Suprapubic skin (tissue), 4 donors: ENCODE measurements around the gene EIF2S2. TPM values are rescaled to one million over a fixed set of nuclear protein-coding genes. Genes with fewer than 3 reads are reported as not detected.
A peak's percentile ranks its signal among the peaks of the same experiment; 100 is the strongest.
"Not testable (repeated sequence)": the region's sequence is repeated elsewhere in the genome, so short reads cannot be mapped to it uniquely, and the experiment has no call there.

Experiments used
- DNase-seq, 2 donors: peaks; one replicate each; pipeline ENCODE4 v3.0.0-alpha.2; 2019; ENCODE audit warnings: low spot score in 2 of 2
- H3K27ac ChIP-seq: fragments of 200-600 bp; sonication (generic); one replicate; pipeline ENCODE4 v1.5.1; 2019
- H3K27me3 ChIP-seq: fragments of 200-600 bp; sonication (generic); one replicate; pipeline ENCODE4 v1.5.1; 2019
- H3K36me3 ChIP-seq: fragments of 200-600 bp; sonication (generic); one replicate; pipeline ENCODE4 v1.5.1; 2019
- H3K4me1 ChIP-seq: fragments of 200-600 bp; sonication (generic); one replicate; pipeline ENCODE4 v1.5.1; 2019
- H3K4me3 ChIP-seq: fragments of 200-600 bp; sonication (generic); one replicate; pipeline ENCODE4 v1.5.1; 2019; ENCODE audit warnings: mild to moderate bottlenecking
- H3K9me3 ChIP-seq: fragments of 200-600 bp; sonication (generic); one replicate; pipeline ENCODE4 v1.5.1; 2019
- CTCF ChIP-seq, 2 donors: fragments of 200-600 bp in 1 of 2; fragments of 450-650 bp in 1 of 2; sonication (generic) in 1 of 2; IDR thresholded peaks; one replicate each; pipeline ENCODE4 v1.5.1; 2016 to 2019; ENCODE audit warnings: antibody characterized with exemption in 2 of 2, mild to moderate bottlenecking in 1 of 2, moderate library complexity in 1 of 2
- EP300 ChIP-seq: sonication (generic); formaldehyde crosslinking; IDR thresholded peaks from one replicate; pipeline ENCODE4 v1.6.1; 2017; ENCODE audit warnings: antibody characterized with exemption
- POLR2A ChIP-seq, 2 donors: fragments of 450-650 bp; IDR thresholded peaks; one replicate each; pipeline ENCODE4 v1.6.1; 2017; ENCODE audit warnings: antibody characterized with exemption in 2 of 2, mild to moderate bottlenecking in 2 of 2, moderate library complexity in 2 of 2
- POLR2AphosphoS5 ChIP-seq, 3 donors: sonication (generic); formaldehyde crosslinking; IDR thresholded peaks; one replicate each; pipeline ENCODE4 v1.6.1; 2017; ENCODE audit warnings: antibody characterized with exemption in 3 of 3
- WGBS: methylation state at CpG from one replicate; pipeline ENCODE4 v1.1.5; 2018; 5-methylcytosine and 5-hydroxymethylcytosine counted together
- total RNA-seq, 4 donors: library from RNA; depleted of rRNA; stranded (reverse); fragments of >200 nt; gene quantifications; one replicate each; pipeline ENCODE4 v1.1.0, GENCODE V29; 2016

EIF2S2 gene
- 10 to 100 TPM; 23.7 to 38.8 (median 38.4) TPM for total RNA-seq

- TF ChIP-seq POLR2AphosphoS5 (IDR thresholded peaks at IDR 0.05) (peak in 2 of 3 donors; percentile 74 to 81), POLR2A (IDR thresholded peaks at IDR 0.05) (peak; percentile 76 to 95), EP300 (no peak)
- H3K36me3 ChIP-seq: no peaks in the 10 kb centered on the region
- WGBS: 0% methylated on average over 4 of the region's 81 CpGs
- H3K4me1 ChIP-seq: peaks cover 38% of the 10 kb centered on the region
- H3K9me3 ChIP-seq: no peaks in the 10 kb centered on the region
- no peaks in the 10 kb centered on the region for H3K27me3 ChIP-seq
- H3K4me3 ChIP-seq: peak within 1 kb of the TSS; percentile 88
- peak within 1 kb of the TSS; percentile 97 for H3K27ac ChIP-seq
- DNase-seq: peak; percentile 96
Measured at GRCh38 chr20:34111702-34112599, at the start of gene EIF2S2. Gene EIF2S2 (minus strand): TSS chr20:34112243. CDS start chr20:34112110, 133 bp downstream.

- not testable (repeated sequence) for H3K9me3 ChIP-seq, DNase-seq
- 79% methylated on average over 8 of the region's 8 CpGs for WGBS
Measured at GRCh38 chr20:34157697-34158096, 45.7 kb upstream of the EIF2S2 start.

GRCh38 chr20:34155836-34156235 lies 43.8 kb upstream of the EIF2S2 start:
- Histone ChIP-seq H3K4me1 (no peaks in the 10 kb centered on the region), H3K4me3 (no peak overlapping the region), H3K27ac (no peak overlapping the region), H3K9me3 (no peaks in the 10 kb centered on the region), H3K36me3 (no peaks in the 10 kb centered on the region), H3K27me3 (no peaks in the 10 kb centered on the region)
- TF ChIP-seq CTCF (IDR thresholded peaks at IDR 0.05): no peak
- no peak for TF ChIP-seq POLR2AphosphoS5 (IDR thresholded peaks at IDR 0.05)
- no peak for TF ChIP-seq EP300
- no peak for TF ChIP-seq POLR2A (IDR thresholded peaks at IDR 0.05)
- 56% methylated on average over 2 of the region's 2 CpGs for WGBS
- no peak for DNase-seq

More at GRCh38 chr20:34157697-34158096, 45.7 kb upstream of the EIF2S2 start:
- H3K27ac ChIP-seq, H3K36me3 ChIP-seq, H3K4me1 ChIP-seq, H3K27me3 ChIP-seq, H3K4me3 ChIP-seq: not testable (repeated sequence)

GRCh38 chr20:34153169-34153568 lies 41.1 kb upstream of the EIF2S2 start:
- not testable (repeated sequence) for H3K27ac ChIP-seq, H3K9me3 ChIP-seq, H3K4me3 ChIP-seq, H3K4me1 ChIP-seq, H3K27me3 ChIP-seq, H3K36me3 ChIP-seq, DNase-seq
- 89% methylated on average over 6 of the region's 6 CpGs for WGBS

- H3K36me3 ChIP-seq, H3K27me3 ChIP-seq, H3K9me3 ChIP-seq, H3K4me1 ChIP-seq, H3K27ac ChIP-seq, DNase-seq, H3K4me3 ChIP-seq: not testable (repeated sequence)
- 95% methylated on average over 8 of the region's 8 CpGs for WGBS
Measured at GRCh38 chr20:34152073-34152472, 40.0 kb upstream of the EIF2S2 start.

- no peaks in the 10 kb centered on the region for H3K27me3 ChIP-seq
- TF ChIP-seq POLR2A (IDR thresholded peaks at IDR 0.05) (no peak), POLR2AphosphoS5 (IDR thresholded peaks at IDR 0.05) (no peak), CTCF (IDR thresholded peaks at IDR 0.05) (no peak), EP300 (no peak)
- 49% methylated on average over 9 of the region's 9 CpGs for WGBS
- no peaks in the 10 kb centered on the region for H3K9me3 ChIP-seq
- no peaks in the 10 kb centered on the region for H3K4me1 ChIP-seq
- no peaks in the 10 kb centered on the region for H3K36me3 ChIP-seq
- H3K27ac ChIP-seq: peak overlapping the region; percentile 21
- DNase-seq: no peak
- no peak overlapping the region for H3K4me3 ChIP-seq
Measured at GRCh38 chr20:34150306-34151000, 38.4 kb upstream of the EIF2S2 start.

GRCh38 chr20:34145280-34145819 lies 33.3 kb upstream of the EIF2S2 start:
- Histone ChIP-seq H3K4me3 (no peak overlapping the region), H3K27ac (no peak overlapping the region), H3K4me1 (no peaks in the 10 kb centered on the region), H3K27me3 (no peaks in the 10 kb centered on the region), H3K36me3 (no peaks in the 10 kb centered on the region), H3K9me3 (no peaks in the 10 kb centered on the region)
- DNase-seq: no peak
- WGBS: 95% methylated on average over 2 of the region's 2 CpGs
- TF ChIP-seq CTCF (IDR thresholded peaks at IDR 0.05) (no peak), POLR2A (IDR thresholded peaks at IDR 0.05) (no peak), POLR2AphosphoS5 (IDR thresholded peaks at IDR 0.05) (no peak), EP300 (no peak)
